Transverse colon (tissue), 4 donors: ENCODE results near the gene DNM1L. TPM values are rescaled to one million over a fixed set of nuclear protein-coding genes. Genes with fewer than 3 reads are reported as not detected.
A peak's percentile ranks its signal among the peaks of the same experiment; 100 is the strongest.

Experiments
- DNase-seq: peaks from one replicate; pipeline ENCODE4 v3.0.0-alpha.2; 2019
- H3K27ac ChIP-seq, 4 donors: fragments of 200-600 bp; sonication (generic); 2 replicates each; pipeline ENCODE4 v1.5.1; 2016 to 2018; ENCODE audit warnings: inconsistent platforms in 4 of 4
- H3K27me3 ChIP-seq: fragments of 200-600 bp; sonication (generic); 2 replicates; pipeline ENCODE4 v1.5.1; 2017; ENCODE audit warnings: inconsistent platforms
- H3K36me3 ChIP-seq, 4 donors: fragments of 200-600 bp; sonication (generic); 2 replicates each; pipeline ENCODE4 v1.5.1; 2017 to 2019; ENCODE audit warnings: inconsistent platforms in 4 of 4
- H3K4me1 ChIP-seq, 4 donors: fragments of 200-600 bp; sonication (generic); 2 replicates each; pipeline ENCODE4 v1.5.1; 2017 to 2020; ENCODE audit warnings: inconsistent platforms in 4 of 4
- H3K4me3 ChIP-seq, 4 donors: fragments of 200-600 bp; sonication (generic); 1 replicate in 1 of 4; 2 replicates in 3 of 4; pipeline versions ENCODE4 v1.5.1 to v1.6.1; 2017 to 2019; ENCODE audit warnings: inconsistent platforms in 4 of 4
- H3K9me3 ChIP-seq, 2 donors: fragments of 200-600 bp; sonication (generic); 2 replicates each; pipeline ENCODE4 v1.5.1; 2017 to 2019; ENCODE audit warnings: inconsistent platforms in 2 of 2
- EP300 ChIP-seq: sonication (generic); formaldehyde crosslinking; IDR thresholded peaks from one replicate; pipeline ENCODE4 v1.6.1; 2017; ENCODE audit warnings: antibody characterized with exemption, low read depth
- POLR2A ChIP-seq: fragments of 450-650 bp; IDR thresholded peaks from one replicate; pipeline ENCODE4 v1.6.1; 2016; ENCODE audit warnings: antibody characterized with exemption, mild to moderate bottlenecking, moderate library complexity
- POLR2AphosphoS5 ChIP-seq, 3 donors: sonication (generic); formaldehyde crosslinking; IDR thresholded peaks; one replicate each; pipeline ENCODE4 v1.6.1; 2016; ENCODE audit warnings: antibody characterized with exemption in 3 of 3
- WGBS, 2 donors: methylation state at CpG; one replicate each; pipeline ENCODE4 v1.1.5; 2018; ENCODE audit warnings: low coverage in 1 of 2; 5-methylcytosine and 5-hydroxymethylcytosine counted together
- in situ Hi-C, 4 donors: fragments of 200-750 bp; cut with MboI; loops; one replicate each; pipeline versions ENCODE4 v1.15.0 to v1.15.1; 2017; ENCODE audit warnings: low sequenced_read_pairs in 3 of 4, low pct_ligation_motif_present in 1 of 4, low pct_unique_long_range_greater_than_20kb in 1 of 4
- intact Hi-C: fragments of 100-400 bp; cut with DNase I; formaldehyde crosslinking; loops from one replicate; pipeline ENCODE4 v1.15.1; 2023; ENCODE audit warnings: low total_unique reads
- total RNA-seq, 4 donors: library from RNA; depleted of rRNA; stranded (reverse); fragments of >200 nt; gene quantifications; one replicate each; pipeline ENCODE4 v1.1.0, GENCODE V29; 2016
- TF ChIP-seq, protein P1 (sequence below), 5 experiments: fragments of 200-600 bp in 3 of 5; fragments of 450-650 bp in 2 of 5; sonication (generic) in 3 of 5; IDR thresholded peaks; 1 replicate in 2 of 5; 2 replicates in 3 of 5; pipeline ENCODE4 v1.5.1; 2016 to 2017; ENCODE audit warnings: antibody characterized with exemption in 5 of 5, inconsistent platforms in 3 of 5, mild to moderate bottlenecking in 2 of 5, moderate library complexity in 1 of 5

DNM1L gene
- total RNA-seq, 4 donors from 2014 or later, result 41.2 to 61.3 (median 44.2) TPM

DNA sequence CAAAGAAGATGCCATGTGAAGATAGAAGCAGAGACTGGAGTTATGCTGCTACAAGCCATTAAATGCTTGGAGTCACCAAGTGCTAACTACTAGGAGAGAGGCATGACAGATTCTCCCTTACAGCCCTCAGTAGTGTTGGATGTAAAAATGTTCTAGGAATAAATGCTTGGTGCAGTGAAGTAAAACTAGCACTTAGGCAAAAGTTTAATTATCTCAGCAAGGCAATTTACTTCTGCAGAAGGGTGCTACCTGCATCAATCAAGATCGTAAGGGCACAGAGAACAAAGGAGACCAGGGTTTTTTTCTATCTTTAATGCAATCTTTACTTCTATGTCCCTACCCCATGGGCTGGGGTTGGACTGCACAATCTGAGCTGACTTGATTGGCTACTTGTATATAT, 9.5 kb upstream of the DNM1L start:
- no peak overlapping the region for H3K4me3 ChIP-seq
- TF ChIP-seq EP300 (no peak), POLR2A (no peak), POLR2AphosphoS5 (IDR thresholded peaks at IDR 0.05) (no peak)
- TF ChIP-seq, protein P1, sequence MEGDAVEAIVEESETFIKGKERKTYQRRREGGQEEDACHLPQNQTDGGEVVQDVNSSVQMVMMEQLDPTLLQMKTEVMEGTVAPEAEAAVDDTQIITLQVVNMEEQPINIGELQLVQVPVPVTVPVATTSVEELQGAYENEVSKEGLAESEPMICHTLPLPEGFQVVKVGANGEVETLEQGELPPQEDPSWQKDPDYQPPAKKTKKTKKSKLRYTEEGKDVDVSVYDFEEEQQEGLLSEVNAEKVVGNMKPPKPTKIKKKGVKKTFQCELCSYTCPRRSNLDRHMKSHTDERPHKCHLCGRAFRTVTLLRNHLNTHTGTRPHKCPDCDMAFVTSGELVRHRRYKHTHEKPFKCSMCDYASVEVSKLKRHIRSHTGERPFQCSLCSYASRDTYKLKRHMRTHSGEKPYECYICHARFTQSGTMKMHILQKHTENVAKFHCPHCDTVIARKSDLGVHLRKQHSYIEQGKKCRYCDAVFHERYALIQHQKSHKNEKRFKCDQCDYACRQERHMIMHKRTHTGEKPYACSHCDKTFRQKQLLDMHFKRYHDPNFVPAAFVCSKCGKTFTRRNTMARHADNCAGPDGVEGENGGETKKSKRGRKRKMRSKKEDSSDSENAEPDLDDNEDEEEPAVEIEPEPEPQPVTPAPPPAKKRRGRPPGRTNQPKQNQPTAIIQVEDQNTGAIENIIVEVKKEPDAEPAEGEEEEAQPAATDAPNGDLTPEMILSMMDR (IDR thresholded peaks at IDR 0.05), result no peak
- intact Hi-C loops, result no loop called here
- no peaks in the 10 kb centered on the region for H3K36me3 ChIP-seq
- in situ Hi-C loops, result loop anchor here in 2 of 4 donors (25.0 kb wide), 1 partner anchor 307 kb away; no protein-coding TSS in a partner anchor
- H3K27ac ChIP-seq, result no peak overlapping the region
- DNase-seq, result no peak
- H3K27me3 ChIP-seq, result no peaks in the 10 kb centered on the region
- peaks cover 0 to 5% of the 10 kb centered on the region in 2 donors for H3K9me3 ChIP-seq
- WGBS, 2 donors, result 88 to 95% methylated on average over 1 of the region's 1 CpG
- H3K4me1 ChIP-seq, result no peaks in the 10 kb centered on the region

DNA sequence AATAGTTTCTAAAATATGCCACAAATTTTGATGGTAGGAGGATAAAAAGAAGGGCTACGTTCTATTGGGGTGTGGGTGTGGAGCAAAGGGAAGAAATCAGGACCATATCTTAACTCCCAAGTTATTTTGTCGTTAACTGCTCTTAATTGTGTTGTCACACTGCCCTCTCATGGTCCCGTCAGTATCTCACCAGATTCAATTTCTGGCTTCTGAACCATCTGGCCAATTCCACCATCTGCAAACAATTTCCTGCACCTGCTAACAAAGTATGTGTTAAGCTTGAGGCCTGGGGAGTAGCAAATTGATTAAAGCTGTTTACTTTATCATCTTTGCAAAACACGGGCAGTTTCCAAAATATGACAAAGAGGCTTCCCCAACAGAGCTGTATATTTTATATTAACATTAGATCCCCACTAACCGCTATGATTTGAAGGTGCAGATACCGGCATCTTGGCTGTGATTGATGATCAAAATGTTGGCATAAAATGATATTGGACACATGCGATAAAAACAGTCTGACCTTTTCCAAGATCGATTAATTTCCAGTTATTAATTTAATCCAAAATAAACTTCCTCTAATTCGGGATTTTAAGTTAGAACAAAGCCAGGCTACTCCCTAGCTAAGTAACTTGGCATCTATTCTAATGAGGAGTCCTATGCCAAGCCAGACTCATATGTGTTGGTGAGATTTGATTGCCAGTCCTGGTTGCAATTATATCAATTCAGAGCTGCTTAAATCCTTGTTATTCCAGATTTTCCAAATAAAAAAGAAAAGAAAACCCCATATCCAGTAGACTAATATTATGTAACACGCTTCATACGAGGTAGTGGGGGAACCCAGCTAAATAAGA, 6.9 kb upstream of the DNM1L start:
- TF ChIP-seq POLR2A (no peak), EP300 (no peak)
- TF ChIP-seq, protein P1 (IDR thresholded peaks at IDR 0.05), result peak in 4 of 5 experiments; percentile 31 to 47 (median 45)
- in situ Hi-C loops (loop anchor here in 3 of 4 donors (10.0 to 25.0 kb wide), 3 partner anchors 217 to 310 kb away; no protein-coding TSS in a partner anchor), intact Hi-C loops (loop anchor here (10.0 kb wide), 1 partner anchor 217 kb away; no protein-coding TSS in a partner anchor)
- no peak overlapping the region for H3K4me3 ChIP-seq
- H3K4me1 ChIP-seq, result no peaks in the 10 kb centered on the region
- H3K27me3 ChIP-seq, result no peaks in the 10 kb centered on the region
- WGBS, 2 donors, result 38 to 50% methylated on average over 11 of the region's 11 CpGs
- H3K9me3 ChIP-seq, result peaks cover 0 to 5% of the 10 kb centered on the region in 2 donors
- no peaks in the 10 kb centered on the region for H3K36me3 ChIP-seq
- peak; percentile 36 for DNase-seq
- H3K27ac ChIP-seq, result no peak overlapping the region

- Histone ChIP-seq H3K9me3 (no peaks in the 10 kb centered on the region), H3K4me1 (peaks cover 7 to 19% (median 14%) of the 10 kb centered on the region in 4 donors), H3K27ac (peak overlapping the region; percentile 96 to 99 (median 98)), H3K27me3 (no peaks in the 10 kb centered on the region), H3K4me3 (peak overlapping the region; percentile 50 to 97 (median 84)), H3K36me3 (no peaks in the 10 kb centered on the region)
- in situ Hi-C loops, result loop anchor here in 1 of 4 donors (10.0 to 25.0 kb wide), 3 partner anchors 225 to 1018 kb away; partner anchors contain the start of gene ETFBKMT
- intact Hi-C loops, result loop anchor here (10.0 kb wide), 1 partner anchor 225 kb away; no protein-coding TSS in a partner anchor
- TF ChIP-seq POLR2A (no peak), POLR2AphosphoS5 (IDR thresholded peaks at IDR 0.05) (no peak), EP300 (no peak)
- TF ChIP-seq, protein P1 (IDR thresholded peaks at IDR 0.05), result no peak
- no peak for DNase-seq
- WGBS, 2 donors, result 0% methylated on average over 5 to 14 of the region's 14 CpGs
Measured at GRCh38 chr12:32679920-32680237, 778 bp downstream of the DNM1L start.

- Histone ChIP-seq H3K9me3 (no peaks in the 10 kb centered on the region), H3K27ac (peak overlapping the region; percentile 96 to 99 (median 98)), H3K36me3 (no peaks in the 10 kb centered on the region), H3K4me1 (peaks cover 7 to 19% (median 14%) of the 10 kb centered on the region in 4 donors), H3K27me3 (no peaks in the 10 kb centered on the region), H3K4me3 (peak overlapping the region in 1 of 4 donors; percentile 86)
- no peak for DNase-seq
- TF ChIP-seq EP300 (no peak), POLR2AphosphoS5 (IDR thresholded peaks at IDR 0.05) (no peak), POLR2A (no peak)
- TF ChIP-seq, protein P1 (IDR thresholded peaks at IDR 0.05), result no peak
- intact Hi-C loops (no loop called here), in situ Hi-C loops (loop anchor here in 1 of 4 donors (25.0 kb wide), 1 partner anchor 1018 kb away; the partner anchor contains the start of gene ETFBKMT)
Measured at GRCh38 chr12:32680787-32681186, 1.7 kb downstream of the DNM1L start.
